ENCODE measurements around the gene PAX7. TPM values are rescaled to one million over a fixed set of nuclear protein-coding genes. Genes with fewer than 3 reads are reported as not detected.

The PAX7 gene
- total RNA-seq, 1 experiment from 2014 or later, result not detected

DNA sequence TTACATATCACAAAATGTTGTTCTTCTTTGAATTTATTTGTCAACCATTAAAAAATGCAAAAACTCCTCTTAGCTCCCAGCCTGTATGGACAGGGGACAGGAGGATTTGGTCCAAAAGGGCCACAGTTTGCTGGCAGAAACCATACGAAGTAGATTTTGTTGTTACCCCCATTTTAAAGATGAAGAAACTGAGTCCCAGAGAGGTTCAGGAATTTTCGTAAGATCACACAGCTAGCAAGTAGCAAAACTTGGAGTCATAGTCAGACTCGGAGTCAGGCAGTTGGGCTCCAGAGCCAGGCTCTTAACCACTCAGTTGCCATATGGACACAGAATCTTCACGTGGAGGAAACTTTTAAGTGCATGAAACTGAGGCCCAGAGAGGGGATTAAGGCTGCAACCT lies 137.4 kb downstream of the PAX7 start:
- DNase-seq, result no peak
- Histone ChIP-seq H3K36me3 (no peaks in the 10 kb centered on the region), H3K27me3 (peaks cover 26% of the 10 kb centered on the region), H3K9me3 (no peaks in the 10 kb centered on the region), H3K4me3 (no peak overlapping the region)

DNA sequence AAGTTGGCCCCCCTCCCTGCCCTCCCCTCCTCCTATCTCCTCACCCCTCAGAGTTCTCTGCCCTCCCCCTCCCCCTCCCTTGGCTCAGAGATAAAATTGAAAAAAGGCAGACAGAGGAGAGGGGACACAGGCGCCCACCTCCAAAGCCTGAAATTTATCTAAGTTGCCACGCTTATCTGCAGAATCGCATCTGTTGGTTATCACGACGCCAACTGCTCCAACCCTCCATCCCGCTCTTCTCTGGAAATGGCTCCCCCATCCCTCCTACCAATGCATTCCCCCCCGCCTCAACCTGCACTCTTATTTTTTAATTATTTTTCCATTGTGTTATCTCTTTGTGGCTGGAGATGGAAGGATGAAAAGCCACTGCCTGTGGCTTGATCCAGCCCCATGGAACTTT lies 138.5 kb downstream of the PAX7 start:
- no peak for DNase-seq
- H3K36me3 ChIP-seq, result no peaks in the 10 kb centered on the region
- peaks cover 29% of the 10 kb centered on the region for H3K27me3 ChIP-seq
- H3K9me3 ChIP-seq, result no peaks in the 10 kb centered on the region
- H3K4me3 ChIP-seq, result no peak overlapping the region

DNA sequence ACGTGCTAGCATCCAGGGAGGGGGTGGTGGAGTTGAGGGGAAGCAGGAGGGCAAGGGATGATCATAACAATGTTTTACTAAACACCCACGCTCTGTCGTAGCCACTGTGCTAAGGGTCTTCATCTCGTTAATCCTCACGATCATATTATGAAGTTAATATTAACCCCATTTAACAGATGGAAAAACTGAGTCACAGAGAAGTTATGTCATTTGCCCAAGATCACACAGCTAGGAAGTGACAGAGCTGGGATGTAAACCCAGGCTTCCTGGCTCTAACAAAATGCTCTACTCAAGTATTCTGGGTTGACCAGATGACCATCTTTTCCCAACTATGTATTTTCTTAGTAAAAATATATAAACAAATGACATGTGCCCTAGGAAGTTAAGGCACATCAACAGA lies 140.2 kb downstream of the PAX7 start:
- Histone ChIP-seq H3K9me3 (no peaks in the 10 kb centered on the region), H3K27me3 (peaks cover 37% of the 10 kb centered on the region), H3K36me3 (no peaks in the 10 kb centered on the region), H3K4me3 (no peak overlapping the region)
- no peak for DNase-seq

DNA sequence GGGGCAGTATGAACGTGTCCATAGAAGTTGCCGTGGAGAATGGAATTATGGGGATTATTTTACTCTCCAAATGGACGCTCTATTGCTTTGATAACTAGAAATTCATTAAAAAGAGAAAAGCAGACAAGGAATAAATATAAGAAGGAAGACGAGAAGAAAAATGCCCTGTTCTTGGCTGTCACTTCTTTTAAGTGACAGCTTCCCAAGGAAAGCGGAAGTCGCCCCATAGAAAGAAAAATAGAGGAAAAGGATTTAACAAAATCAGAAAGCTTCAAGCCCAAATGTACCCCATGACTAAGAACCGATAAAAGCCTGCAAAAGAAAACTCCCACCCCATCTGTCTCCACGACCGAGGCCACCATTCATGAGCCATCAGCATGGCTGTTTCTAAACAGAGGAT lies 143.1 kb downstream of the PAX7 start:
- DNase-seq, result no peak
- no peaks in the 10 kb centered on the region for H3K9me3 ChIP-seq

DNA sequence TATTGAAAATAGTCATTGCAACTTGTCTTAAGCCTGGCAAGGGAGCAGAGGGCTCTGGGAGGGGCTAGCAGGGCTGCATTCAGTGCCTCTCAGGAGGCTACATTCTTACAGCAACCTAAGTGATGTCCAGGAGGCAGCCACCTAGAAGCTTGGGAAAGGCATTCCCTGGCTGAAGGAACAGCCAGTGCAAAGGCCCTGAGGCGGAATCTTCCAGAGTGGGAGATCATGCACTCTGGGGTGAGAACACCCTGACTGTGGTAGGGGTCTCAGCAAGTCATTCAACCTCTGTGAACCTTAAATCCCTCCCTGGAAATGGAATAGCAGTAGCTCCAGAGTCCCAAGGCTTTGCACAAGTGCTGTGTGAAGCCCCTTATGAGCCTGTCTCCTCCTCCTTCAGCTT lies 144.7 kb downstream of the PAX7 start:
- peaks cover 23% of the 10 kb centered on the region for H3K27me3 ChIP-seq
- H3K9me3 ChIP-seq, result no peaks in the 10 kb centered on the region
- no peaks in the 10 kb centered on the region for H3K36me3 ChIP-seq
- no peak overlapping the region for H3K4me3 ChIP-seq
- no peak for DNase-seq

More for the DNA sequence above, 143.1 kb downstream of the PAX7 start:
- Histone ChIP-seq H3K36me3 (no peaks in the 10 kb centered on the region), H3K4me3 (no peak overlapping the region), H3K27me3 (peaks cover 33% of the 10 kb centered on the region)

DNA sequence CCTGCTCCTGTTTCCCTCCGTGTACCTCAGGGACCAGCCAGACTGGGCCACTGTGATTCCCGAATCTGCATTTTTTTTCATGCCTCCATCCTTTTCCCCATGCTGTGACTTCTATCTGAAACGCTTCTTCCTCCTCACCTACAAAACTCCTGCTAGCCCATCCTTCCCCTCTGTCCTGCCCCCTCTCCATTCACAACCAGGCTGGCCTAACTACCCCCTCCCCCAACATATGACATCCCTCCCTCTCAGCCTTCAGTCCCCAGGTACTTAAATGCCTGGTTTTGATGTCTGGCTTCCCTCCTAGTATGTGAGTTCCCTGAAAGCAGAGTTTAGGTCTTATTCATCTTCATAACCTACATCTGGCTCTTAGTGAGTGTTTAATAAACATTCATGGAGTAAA lies 146.1 kb downstream of the PAX7 start:
- DNase-seq, result no peak

DNA sequence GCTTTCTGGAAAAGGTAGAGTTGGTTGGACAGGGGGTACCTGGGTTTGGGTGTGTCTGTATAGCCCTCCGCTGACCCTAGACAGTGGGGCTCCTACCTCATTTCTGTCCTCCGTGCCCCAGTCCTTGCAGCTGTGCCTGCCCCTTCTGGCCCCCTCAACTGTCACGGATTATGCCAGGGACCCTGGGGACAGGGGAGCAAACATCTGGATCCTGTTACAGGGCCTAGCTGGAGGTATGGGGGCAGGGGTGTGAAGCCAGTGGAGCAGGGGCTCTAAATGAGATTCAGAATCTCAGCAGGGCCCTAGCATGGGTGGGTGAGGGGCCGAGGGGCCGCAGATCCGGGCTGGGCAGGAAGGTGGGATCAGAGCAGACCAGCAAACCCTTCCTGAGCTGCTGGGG lies 147.8 kb downstream of the PAX7 start:
- H3K36me3 ChIP-seq, result no peaks in the 10 kb centered on the region
- no peaks in the 10 kb centered on the region for H3K9me3 ChIP-seq
- no peak overlapping the region for H3K4me3 ChIP-seq
- no peak for DNase-seq
- peaks cover 10% of the 10 kb centered on the region for H3K27me3 ChIP-seq

More for the DNA sequence above, 146.1 kb downstream of the PAX7 start:
- Histone ChIP-seq H3K9me3 (no peaks in the 10 kb centered on the region), H3K4me3 (no peak overlapping the region), H3K27me3 (peaks cover 19% of the 10 kb centered on the region), H3K36me3 (no peaks in the 10 kb centered on the region)

DNA sequence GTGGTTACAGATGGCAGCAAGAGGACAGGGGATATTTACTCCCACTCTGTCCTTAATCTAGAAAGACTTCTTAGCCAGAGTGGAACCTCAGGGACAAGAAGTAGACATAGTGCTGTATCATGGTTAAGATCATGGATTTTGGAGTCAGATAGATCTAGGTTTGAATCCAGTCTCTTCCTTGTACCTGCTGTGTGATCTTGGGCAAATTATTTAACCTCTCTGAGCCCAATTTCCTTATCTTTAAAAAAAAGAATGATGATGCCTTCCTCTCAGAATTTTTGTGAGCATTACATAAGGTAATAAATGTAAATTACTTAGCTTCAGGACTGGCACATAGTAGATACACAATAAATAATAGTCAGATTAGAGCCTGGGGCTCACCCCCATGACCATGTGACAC lies 150.4 kb downstream of the PAX7 start:
- H3K36me3 ChIP-seq, result no peaks in the 10 kb centered on the region
- H3K9me3 ChIP-seq, result no peaks in the 10 kb centered on the region
- no peaks in the 10 kb centered on the region for H3K27me3 ChIP-seq
- DNase-seq, result no peak
- H3K4me3 ChIP-seq, result no peak overlapping the region

DNA sequence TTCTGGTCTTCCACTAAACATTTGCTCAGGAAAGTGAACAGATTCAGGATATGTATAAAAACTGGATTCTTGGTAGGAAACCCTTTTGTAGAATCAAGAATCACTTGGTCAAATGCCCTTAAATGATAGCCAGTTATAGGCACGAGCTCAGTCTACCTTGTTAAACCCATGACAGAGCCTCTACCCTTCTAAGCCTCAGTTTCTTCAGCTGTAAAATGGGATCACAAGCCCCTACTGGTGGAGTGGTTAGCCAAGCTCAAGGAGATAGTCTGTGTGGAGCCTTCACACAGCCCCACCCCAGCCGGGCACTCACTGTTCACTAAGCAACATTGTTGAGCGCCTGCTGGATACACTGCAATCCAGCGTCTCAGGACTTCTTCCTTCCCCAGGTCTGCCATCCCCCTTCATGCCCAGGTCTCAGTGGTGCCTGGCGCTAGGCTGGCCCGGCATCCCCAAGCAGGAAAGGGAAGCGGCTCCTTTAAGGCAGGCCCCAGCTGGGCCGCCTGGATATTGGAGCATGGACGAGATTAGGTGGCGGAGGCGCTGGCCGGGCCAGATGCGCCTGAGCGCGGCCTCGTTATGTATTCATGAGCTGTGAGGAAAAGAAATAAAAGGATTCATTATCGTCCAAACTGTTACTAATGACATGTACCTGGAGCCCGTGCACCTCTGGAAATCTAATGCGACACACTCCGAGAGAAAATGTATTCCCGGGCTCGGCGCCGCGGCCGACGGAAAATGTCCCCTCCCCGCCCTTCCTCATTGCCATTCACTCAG lies 153.2 kb downstream of the PAX7 start:
- Histone ChIP-seq H3K4me3 (no peak overlapping the region), H3K36me3 (no peaks in the 10 kb centered on the region), H3K9me3 (no peaks in the 10 kb centered on the region), H3K27me3 (no peaks in the 10 kb centered on the region)
- DNase-seq, result no peak

DNA sequence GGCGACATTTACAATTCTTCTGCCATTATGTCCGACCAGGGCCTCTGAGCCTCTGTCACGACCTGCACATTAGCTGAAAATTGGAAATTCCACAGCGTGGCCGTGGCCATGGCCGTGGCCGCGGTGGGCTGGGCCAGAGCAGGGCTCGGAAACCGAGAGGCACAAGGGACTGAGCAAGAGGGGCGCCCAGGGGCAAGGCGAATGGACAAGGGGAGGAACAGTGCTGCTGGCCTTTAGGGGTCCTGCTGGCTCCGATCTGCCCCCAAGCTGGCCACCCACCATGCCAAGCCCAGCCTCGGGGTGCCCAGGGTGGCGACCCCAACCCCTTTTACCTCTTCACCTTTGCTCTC lies 153.8 kb downstream of the PAX7 start:
- no peak for DNase-seq
- Histone ChIP-seq H3K9me3 (no peaks in the 10 kb centered on the region), H3K36me3 (no peaks in the 10 kb centered on the region), H3K27me3 (peaks cover 4% of the 10 kb centered on the region; the same call in 1 of the 2 replicates), H3K4me3 (no peak overlapping the region)

DNA sequence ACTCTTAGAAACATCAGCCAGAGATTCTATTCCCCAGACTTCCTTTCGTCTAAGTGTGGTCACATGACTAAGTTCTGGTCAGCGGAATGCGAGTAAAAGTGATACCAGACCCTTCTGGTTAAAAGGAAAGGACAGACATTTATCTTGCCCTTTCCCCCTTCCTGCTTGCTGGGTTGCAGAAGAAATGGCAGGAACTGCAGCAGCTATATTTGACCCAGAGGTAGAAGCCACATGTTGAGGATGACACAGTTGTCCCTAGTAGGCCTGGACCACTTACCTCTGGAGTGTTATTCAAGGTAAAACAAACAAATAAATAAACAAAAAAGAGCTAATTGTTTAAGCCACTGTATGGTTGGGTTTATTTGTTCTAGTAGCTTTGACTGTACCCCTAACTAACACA lies 155.5 kb downstream of the PAX7 start:
- Histone ChIP-seq H3K27me3 (peaks cover 17% of the 10 kb centered on the region), H3K9me3 (no peaks in the 10 kb centered on the region), H3K4me3 (no peak overlapping the region), H3K36me3 (no peaks in the 10 kb centered on the region)
- no peak for DNase-seq

DNA sequence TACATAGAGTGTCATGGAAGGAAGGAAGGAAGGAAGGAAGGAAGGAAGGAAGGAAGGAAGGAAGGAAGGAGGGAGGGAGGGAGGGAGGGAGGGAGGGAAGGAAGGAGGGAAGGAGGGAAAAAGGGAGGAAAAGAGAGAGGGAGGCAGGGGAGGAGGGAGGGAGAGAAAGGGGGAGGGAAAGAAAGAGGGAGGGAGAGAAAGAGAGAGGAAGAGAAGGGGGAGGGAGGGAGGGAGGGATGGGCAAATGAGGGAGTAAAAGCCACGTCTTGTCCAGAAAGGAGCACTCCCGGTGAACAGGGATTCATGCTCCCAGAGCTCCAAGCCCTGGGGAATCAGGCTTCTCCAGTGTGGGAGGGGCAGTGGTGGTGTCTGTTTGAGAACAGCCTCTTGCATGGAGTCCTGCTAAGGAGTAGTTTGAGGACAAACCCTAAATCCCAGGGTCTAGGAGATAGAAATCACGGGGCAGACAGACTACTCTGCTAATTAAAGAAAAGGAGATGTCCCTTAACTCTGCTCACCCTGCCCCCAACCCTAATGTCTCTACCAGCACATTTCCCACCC lies 157.3 kb downstream of the PAX7 start:
- Histone ChIP-seq H3K4me3 (no peak overlapping the region), H3K36me3 (no peaks in the 10 kb centered on the region), H3K9me3 (no peaks in the 10 kb centered on the region; the same call in 1 of the 2 replicates), H3K27me3 (peaks cover 22% of the 10 kb centered on the region)
- no peak for DNase-seq

DNA sequence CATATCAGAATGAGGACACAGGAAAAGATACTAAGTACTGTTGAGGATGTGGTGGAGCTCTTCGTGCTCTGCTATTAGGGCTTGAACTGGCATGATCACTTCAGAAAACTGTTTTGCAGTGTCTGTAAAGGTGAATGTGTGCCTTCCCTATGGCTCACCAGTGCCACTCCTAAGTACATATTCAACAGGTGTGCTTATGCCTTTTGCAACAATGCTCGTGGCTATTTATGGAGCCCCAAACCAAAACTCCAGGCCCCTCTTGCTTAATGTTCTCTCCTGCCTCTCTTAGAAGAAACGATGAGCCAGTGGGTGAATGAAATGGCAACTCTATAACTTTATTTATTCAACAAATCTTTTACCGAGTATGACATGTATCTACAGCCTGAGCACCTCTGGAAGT lies 158.6 kb downstream of the PAX7 start:
- peaks cover 22% of the 10 kb centered on the region for H3K27me3 ChIP-seq
- no peak for DNase-seq
- no peak overlapping the region for H3K4me3 ChIP-seq
- H3K36me3 ChIP-seq, result no peaks in the 10 kb centered on the region
- H3K9me3 ChIP-seq, result no peaks in the 10 kb centered on the region; the same call in 1 of the 2 replicates

DNA sequence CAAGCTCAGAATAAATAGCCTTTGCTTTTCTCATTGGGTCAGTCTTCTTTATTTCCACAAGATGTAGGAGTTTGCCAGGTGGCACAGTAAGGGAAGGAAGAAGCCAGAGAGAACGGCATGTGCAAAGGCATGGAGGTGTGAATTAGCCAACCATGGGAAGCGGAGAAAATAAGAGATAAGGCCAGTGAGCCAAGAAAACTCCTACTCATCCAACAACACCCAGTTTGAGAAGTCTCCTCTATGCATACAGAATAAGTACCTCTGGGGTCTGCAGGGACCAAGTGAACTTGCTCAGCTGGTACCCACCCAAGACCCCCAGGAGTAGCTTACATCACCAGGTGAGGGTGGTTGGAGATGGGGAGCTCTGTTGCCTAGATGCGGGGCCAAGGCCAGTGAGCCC lies 162.1 kb downstream of the PAX7 start:
- Histone ChIP-seq H3K27me3 (peaks cover 22% of the 10 kb centered on the region), H3K4me3 (no peak overlapping the region), H3K9me3 (no peaks in the 10 kb centered on the region; the same call in 1 of the 2 replicates), H3K36me3 (no peaks in the 10 kb centered on the region)
- no peak for DNase-seq

DNA sequence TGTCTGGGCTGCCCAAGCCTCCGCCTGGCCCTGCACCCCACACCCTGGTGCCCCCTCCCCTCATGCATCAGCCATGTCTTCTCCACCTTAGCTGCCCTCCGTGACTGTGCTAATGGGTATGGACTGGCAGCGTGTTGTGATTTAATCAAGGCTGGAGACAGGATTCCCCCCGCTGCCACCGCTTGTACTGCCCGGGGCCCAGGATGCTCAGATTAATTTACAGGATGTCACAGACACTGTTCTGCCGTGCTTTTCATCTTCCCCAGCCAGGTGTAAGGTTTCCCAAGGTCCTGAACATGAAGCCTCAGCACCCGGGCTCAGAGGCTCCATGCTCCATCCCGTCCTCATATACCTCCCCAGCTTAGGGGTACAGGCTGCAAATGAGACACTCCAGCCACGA lies 162.5 kb downstream of the PAX7 start:
- peaks cover 22% of the 10 kb centered on the region for H3K27me3 ChIP-seq
- no peak overlapping the region for H3K4me3 ChIP-seq
- H3K36me3 ChIP-seq, result no peaks in the 10 kb centered on the region
- DNase-seq, result no peak
- no peaks in the 10 kb centered on the region; the same call in 1 of the 2 replicates for H3K9me3 ChIP-seq

DNA sequence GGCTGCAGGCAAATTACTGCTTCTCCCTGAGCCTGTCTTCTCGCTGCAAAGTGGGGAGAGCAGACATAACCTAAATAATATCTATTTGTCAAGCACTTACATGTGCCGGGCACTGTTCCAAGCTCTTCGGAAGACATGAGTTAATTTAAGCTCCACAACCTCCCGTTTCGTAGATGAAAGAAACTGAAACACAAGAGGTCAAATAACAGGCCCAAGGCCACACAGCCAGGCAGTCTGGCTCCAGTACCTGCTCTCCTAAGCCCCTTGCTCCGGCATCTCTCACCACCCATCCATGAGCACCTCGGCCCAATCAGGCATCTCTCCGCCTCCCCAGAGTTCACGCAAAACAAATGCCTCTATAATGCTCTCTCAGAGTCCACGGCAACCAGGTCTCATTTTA lies 163.4 kb downstream of the PAX7 start:
- H3K36me3 ChIP-seq, result no peaks in the 10 kb centered on the region
- peaks cover 22% of the 10 kb centered on the region for H3K27me3 ChIP-seq
- no peak for DNase-seq
- H3K9me3 ChIP-seq, result no peaks in the 10 kb centered on the region; the same call in 1 of the 2 replicates
- H3K4me3 ChIP-seq, result no peak overlapping the region

DNA sequence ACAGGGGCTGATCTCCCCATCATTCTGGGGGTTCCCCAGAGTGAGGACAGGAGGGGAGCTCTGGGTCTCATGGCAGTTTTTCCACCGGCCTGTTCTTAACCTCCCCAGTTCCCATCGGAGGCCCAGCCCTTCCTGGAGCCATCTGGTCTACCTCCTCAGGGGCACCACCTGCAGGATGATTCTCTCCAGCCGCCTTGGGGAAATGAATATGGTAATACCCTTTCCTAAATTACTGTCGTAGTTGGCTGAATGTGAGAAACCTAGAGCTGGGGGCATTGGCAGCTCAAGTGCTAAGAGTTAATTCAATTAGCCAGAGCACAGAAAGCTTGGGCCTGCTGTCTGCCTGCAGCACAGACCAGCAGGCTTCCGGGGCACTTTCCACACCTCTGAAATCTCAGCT lies 163.9 kb downstream of the PAX7 start:
- H3K27me3 ChIP-seq, result peaks cover 17% of the 10 kb centered on the region
- no peak for DNase-seq

More for the DNA sequence above, 163.9 kb downstream of the PAX7 start:
- Histone ChIP-seq H3K36me3 (no peaks in the 10 kb centered on the region), H3K9me3 (no peaks in the 10 kb centered on the region; the same call in 1 of the 2 replicates), H3K4me3 (no peak overlapping the region)
